ENCODE measurements around the gene ACTN4.

DNA sequence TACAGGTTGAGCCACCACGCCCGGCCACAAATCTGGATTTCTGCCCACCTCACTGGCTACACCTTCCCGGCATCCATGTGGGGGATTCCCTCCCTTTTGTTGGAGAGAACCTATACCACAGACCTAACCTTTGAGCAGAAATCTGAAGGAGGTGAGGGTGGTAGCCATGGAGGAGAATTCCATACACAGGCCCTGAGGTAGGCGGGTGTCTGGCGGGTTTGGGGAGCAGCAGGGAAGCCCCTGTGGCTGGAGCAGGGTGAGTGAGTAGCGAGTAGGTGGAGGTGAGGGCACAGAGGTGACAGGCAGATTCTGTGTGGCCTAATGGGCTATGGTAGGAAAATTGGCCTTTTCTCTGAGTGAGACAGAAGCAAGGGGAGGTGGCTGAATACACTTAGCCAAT, 17.9 kb upstream of the ACTN4 start:
- no peak for TF ChIP-seq CTCF (IDR thresholded peaks at IDR 0.05; ENCODE audit: low read depth, low read length)
- no peak for TF ChIP-seq MYC (IDR thresholded peaks at IDR 0.05; ENCODE audit: low read depth, low read length)

All from NB4 (cell line).